Natural killer cell (primary cell): ENCODE data around the gene NCK2. TPM values are rescaled to one million over a fixed set of nuclear protein-coding genes. Genes with fewer than 3 reads are reported as not detected.

Source experiments
- ATAC-seq, 3 donors: fragments of 150-1000 bp in 2 of 3; fragments of 200-7000 bp in 1 of 3; cut with Tn5 transposase; 1 replicate in 1 of 3; 2 replicates in 2 of 3; pipeline ENCODE4 v1.10.0; 2021; ENCODE audit warnings: mild to moderate bottlenecking in 2 of 3, moderate library complexity in 2 of 3
- DNase-seq, 2 donors: peaks; one replicate each; pipeline versions ENCODE4 v3.0.0 to v3.0.0-alpha.2; 2013 to 2021; ENCODE audit warnings: mixed read lengths in 1 of 2
- H3K27ac ChIP-seq: one replicate; pipeline ENCODE4 v1.5.1; 2013; ENCODE audit warnings: mild to moderate bottlenecking, low read length
- H3K27me3 ChIP-seq: one replicate; pipeline ENCODE4 v1.6.1; 2013; ENCODE audit warnings: low read length; ENCODE audit not compliant: control insufficient read depth, insufficient read depth
- H3K36me3 ChIP-seq: one replicate; pipeline ENCODE4 v1.6.1; 2013; ENCODE audit warnings: low read length; ENCODE audit not compliant: control insufficient read depth, insufficient read depth
- H3K4me1 ChIP-seq: one replicate; pipeline ENCODE4 v1.6.1; 2013; ENCODE audit warnings: low read length; ENCODE audit not compliant: control insufficient read depth, insufficient read depth
- H3K4me3 ChIP-seq: one replicate; pipeline ENCODE4 v1.5.1; 2013; ENCODE audit warnings: low read length
- H3K9me3 ChIP-seq: one replicate; pipeline ENCODE4 v1.6.1; 2013; ENCODE audit warnings: low read length; ENCODE audit not compliant: control insufficient read depth, insufficient read depth
- H3K27ac Mint-ChIP-seq, 2 donors: one replicate each; pipeline ENCODE4 v1.8.0; 2022; ENCODE audit warnings: mild to moderate bottlenecking in 2 of 2, mixed read lengths in 2 of 2, moderate library complexity in 1 of 2
- H3K27me3 Mint-ChIP-seq, 2 donors: one replicate each; pipeline ENCODE4 v1.8.0; 2022; ENCODE audit warnings: low read depth in 2 of 2, mixed read lengths in 2 of 2
- H3K36me3 Mint-ChIP-seq: one replicate; pipeline ENCODE4 v1.8.0; 2022; ENCODE audit warnings: mixed read lengths
- H3K4me1 Mint-ChIP-seq, 2 donors: one replicate each; pipeline ENCODE4 v1.8.0; 2022; ENCODE audit warnings: mixed read lengths in 2 of 2
- H3K4me3 Mint-ChIP-seq: one replicate; pipeline ENCODE4 v1.8.0; 2022; ENCODE audit warnings: mild to moderate bottlenecking, moderate library complexity, mixed read lengths
- H3K9me3 Mint-ChIP-seq, 2 donors: one replicate each; pipeline ENCODE4 v1.8.0; 2022; ENCODE audit warnings: mixed read lengths in 2 of 2
- CTCF ChIP-seq: fragments of 200-600 bp; IDR thresholded peaks from one replicate; pipeline ENCODE4 v1.8.0; 2022; ENCODE audit warnings: antibody characterized with exemption
- WGBS: methylation state at CpG from one replicate; pipeline ENCODE4 v1.1.7; 2013; ENCODE audit warnings: missing lambda C conversion rate; ENCODE audit not compliant: insufficient coverage; 5-methylcytosine and 5-hydroxymethylcytosine counted together
- intact Hi-C: fragments of 100-400 bp; cut with micrococcal nuclease; formaldehyde crosslinking; loops from one replicate; pipeline ENCODE4 v1.14.2; 2022
- total RNA-seq, 4 donors: library from RNA; stranded (reverse); fragments of 120-200 nt in 1 of 4; gene quantifications; one replicate each; pipeline versions ENCODE4 v1.2.3 to v1.2.4, GENCODE V29; 2013 to 2022

NCK2 gene
- total RNA-seq, 3 donors from 2014 or later (not counting 1 experiment from before 2014, with no cell fraction given): 34.1 to 50.8 (median 43.0) TPM

- no peak for DNase-seq
- peaks cover 76 to 83% of the 10 kb centered on the region in 2 donors for H3K4me1 Mint-ChIP-seq
These were observed 44.1 kb downstream of the NCK2 start for GRCh38 chr2:105788670-105789290.

GRCh38 chr2:105789745-105790460 lies 45.2 kb downstream of the NCK2 start:
- Mint-ChIP-seq H3K4me3 (peak overlapping the region; percentile 41), H3K9me3 (no peaks in the 10 kb centered on the region), H3K4me1 (peaks cover 78 to 80% of the 10 kb centered on the region in 2 donors), H3K27me3 (no peaks in the 10 kb centered on the region), H3K36me3 (no peaks in the 10 kb centered on the region), H3K27ac (peak overlapping the region; percentile 88 to 91)
- ATAC-seq (peak; percentile 68 to 89 (median 81)), DNase-seq (peak; percentile 30 to 78)
- WGBS: 30% methylated on average over 8 of the region's 11 CpGs
- Histone ChIP-seq H3K27ac (peak overlapping the region; percentile 46), H3K9me3 (no peaks in the 10 kb centered on the region), H3K4me3 (no peak overlapping the region), H3K27me3 (no peaks in the 10 kb centered on the region), H3K4me1 (peaks cover 76% of the 10 kb centered on the region), H3K36me3 (no peaks in the 10 kb centered on the region)
- no peak for TF ChIP-seq CTCF
- intact Hi-C loops: no loop called here

More at GRCh38 chr2:105788670-105789290, 44.1 kb downstream of the NCK2 start:
- Histone ChIP-seq H3K27me3 (no peaks in the 10 kb centered on the region), H3K27ac (peak overlapping the region; percentile 4), H3K4me3 (no peak overlapping the region), H3K4me1 (peaks cover 72% of the 10 kb centered on the region), H3K9me3 (no peaks in the 10 kb centered on the region), H3K36me3 (no peaks in the 10 kb centered on the region)
- Mint-ChIP-seq H3K36me3 (no peaks in the 10 kb centered on the region), H3K9me3 (no peaks in the 10 kb centered on the region), H3K27me3 (no peaks in the 10 kb centered on the region), H3K4me3 (no peak overlapping the region), H3K27ac (peak overlapping the region; percentile 88 to 91)
- intact Hi-C loops: no loop called here
- 52% methylated on average over 9 of the region's 12 CpGs for whole genome bisulfite sequencing
- TF ChIP-seq CTCF: no peak
- ATAC-seq: no peak

GRCh38 chr2:105790461-105791149 lies 45.9 kb downstream of the NCK2 start:
- Mint-ChIP-seq H3K36me3 (no peaks in the 10 kb centered on the region), H3K4me1 (peaks cover 80 to 86% of the 10 kb centered on the region in 2 donors), H3K27ac (peak overlapping the region; percentile 88 to 91), H3K4me3 (peak overlapping the region; percentile 41), H3K9me3 (no peaks in the 10 kb centered on the region), H3K27me3 (no peaks in the 10 kb centered on the region)
- ATAC-seq (peak in 1 of 3 donors; percentile 8), DNase-seq (no peak)
- no peak for TF ChIP-seq CTCF
- 39% methylated on average over 10 of the region's 10 CpGs for WGBS
- Histone ChIP-seq H3K36me3 (no peaks in the 10 kb centered on the region), H3K27ac (peak overlapping the region; percentile 46), H3K4me3 (no peak overlapping the region), H3K4me1 (peaks cover 76% of the 10 kb centered on the region), H3K27me3 (no peaks in the 10 kb centered on the region), H3K9me3 (no peaks in the 10 kb centered on the region)
- intact Hi-C loops: no loop called here
